AG04449 (cell line): ENCODE measurements around the gene CREB5.
"Not testable (repeated sequence)": the region's sequence is repeated elsewhere in the genome, so short reads cannot be mapped to it uniquely, and the experiment has no call there.

Experiments used
- CTCF ChIA-PET: fragments of 350-600 bp; formaldehyde crosslinking; extraction: SDS; loops from one replicate; lab custom pipeline; 2021; ENCODE audit warnings: antibody characterized with exemption; lab: Yijun Ruan, JAX
- POLR2A ChIA-PET: fragments of 400-600, 350-600 bp; formaldehyde crosslinking; extraction: SDS; loops from one replicate; lab custom pipeline; 2020; ENCODE audit warnings: antibody characterized with exemption, inconsistent platforms; lab: Yijun Ruan, JAX
- DNase-seq: peaks from one replicate; pipeline ENCODE4 v3.0.0-alpha.2; 2010; ENCODE audit warnings: low read depth, low spot score
- H3K4me3 ChIP-seq: 2 replicates; pipeline ENCODE4 v1.5.1; 2011; ENCODE audit warnings: low read depth, mild to moderate bottlenecking, control low read depth, low read length
- TF ChIP-seq, protein P1 (sequence below): IDR thresholded peaks from one replicate; pipeline ENCODE4 v1.5.1; 2011; ENCODE audit warnings: mild to moderate bottlenecking, moderate library complexity, low read length, control low read depth, inconsistent platforms; ENCODE audit not compliant: insufficient read depth; ENCODE audit errors: missing control alignments

Gene CREB5

DNA sequence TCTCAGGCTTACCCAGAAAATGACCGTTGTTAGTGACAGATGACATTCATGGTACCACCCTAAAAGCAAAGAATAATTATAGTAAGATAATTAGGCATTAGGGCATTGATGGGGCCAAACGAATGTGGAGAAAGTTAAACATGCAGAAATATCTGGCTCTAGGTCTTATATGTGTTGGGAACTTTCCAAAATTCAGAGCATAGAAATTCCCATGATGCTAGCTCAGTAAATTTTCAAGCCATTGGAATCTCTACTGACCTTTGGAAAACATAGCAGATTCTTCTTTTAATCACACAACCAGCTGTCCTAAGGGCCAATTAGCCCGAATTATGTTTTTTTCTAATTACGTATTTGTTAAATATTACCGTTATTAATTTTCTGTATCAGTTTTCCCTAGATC lies 136.1 kb downstream of the CREB5 start:
- ChIA-PET CTCF (interaction anchor here (2.9 kb wide), 1 partner anchor 12 kb away, joined by 8 read pairs; no protein-coding TSS in a partner anchor), POLR2A (no interaction called here)
- TF ChIP-seq, protein P1, sequence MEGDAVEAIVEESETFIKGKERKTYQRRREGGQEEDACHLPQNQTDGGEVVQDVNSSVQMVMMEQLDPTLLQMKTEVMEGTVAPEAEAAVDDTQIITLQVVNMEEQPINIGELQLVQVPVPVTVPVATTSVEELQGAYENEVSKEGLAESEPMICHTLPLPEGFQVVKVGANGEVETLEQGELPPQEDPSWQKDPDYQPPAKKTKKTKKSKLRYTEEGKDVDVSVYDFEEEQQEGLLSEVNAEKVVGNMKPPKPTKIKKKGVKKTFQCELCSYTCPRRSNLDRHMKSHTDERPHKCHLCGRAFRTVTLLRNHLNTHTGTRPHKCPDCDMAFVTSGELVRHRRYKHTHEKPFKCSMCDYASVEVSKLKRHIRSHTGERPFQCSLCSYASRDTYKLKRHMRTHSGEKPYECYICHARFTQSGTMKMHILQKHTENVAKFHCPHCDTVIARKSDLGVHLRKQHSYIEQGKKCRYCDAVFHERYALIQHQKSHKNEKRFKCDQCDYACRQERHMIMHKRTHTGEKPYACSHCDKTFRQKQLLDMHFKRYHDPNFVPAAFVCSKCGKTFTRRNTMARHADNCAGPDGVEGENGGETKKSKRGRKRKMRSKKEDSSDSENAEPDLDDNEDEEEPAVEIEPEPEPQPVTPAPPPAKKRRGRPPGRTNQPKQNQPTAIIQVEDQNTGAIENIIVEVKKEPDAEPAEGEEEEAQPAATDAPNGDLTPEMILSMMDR = no peak
- no peak overlapping the region for H3K4me3 ChIP-seq
- no peak for DNase-seq

DNA sequence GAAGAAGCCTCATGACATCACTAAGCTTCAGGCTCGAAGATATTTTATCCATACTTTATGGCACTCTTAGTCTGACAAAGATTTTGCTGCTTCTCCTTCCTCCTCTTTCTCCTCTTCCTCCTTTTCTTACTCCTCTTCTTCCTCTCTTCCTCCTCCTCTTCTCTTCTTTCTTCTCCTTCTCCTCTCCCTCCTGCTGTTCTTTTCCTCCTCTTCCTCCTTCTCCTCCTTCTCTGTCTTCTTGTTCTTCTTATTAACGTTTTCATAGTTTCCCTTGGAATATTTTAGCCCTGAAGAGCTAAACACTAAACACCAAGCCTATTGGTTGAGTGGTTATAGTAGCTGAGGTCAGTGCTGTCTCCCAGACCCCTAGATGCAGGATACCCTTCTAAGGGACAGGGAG lies 137.7 kb downstream of the CREB5 start:
- POLR2A ChIA-PET = no interaction called here
- DNase-seq = no peak
- TF ChIP-seq, protein P1 = no peak
- CTCF ChIA-PET = no interaction called here
- H3K4me3 ChIP-seq = no peak overlapping the region

DNA sequence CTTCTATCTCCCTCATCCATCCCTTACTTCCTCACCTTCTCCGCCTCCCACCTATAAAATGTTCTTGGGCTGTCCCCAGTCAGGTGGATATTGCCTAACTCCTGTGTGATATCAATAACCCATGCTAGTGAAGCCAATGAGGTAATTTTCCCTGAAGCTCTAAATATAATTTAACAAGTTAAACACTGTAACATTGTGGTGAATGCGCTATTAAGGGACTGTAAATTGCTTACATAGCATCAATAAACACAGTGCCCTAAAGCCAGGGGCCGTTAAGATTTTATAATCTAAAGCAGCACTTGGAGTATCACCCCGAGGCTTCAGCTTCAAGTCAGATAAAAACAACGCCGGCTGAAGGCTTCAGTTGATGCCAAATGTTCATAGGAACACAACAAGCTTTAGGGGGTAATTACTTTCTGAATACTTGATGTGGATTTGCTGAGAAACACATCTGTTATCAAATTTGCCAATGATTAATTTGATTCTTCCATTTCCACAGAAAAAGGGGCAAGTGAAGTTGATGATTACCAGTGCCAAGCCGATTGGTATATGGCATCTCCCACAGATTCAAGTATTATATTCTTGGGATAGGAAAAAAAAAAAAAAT lies 138.4 kb downstream of the CREB5 start:
- H3K4me3 ChIP-seq = no peak overlapping the region
- CTCF ChIA-PET = interaction anchor here (1.0 kb wide), 1 partner anchor 11 kb away, joined by 3 read pairs; no protein-coding TSS in a partner anchor
- TF ChIP-seq, protein P1 = no peak
- POLR2A ChIA-PET = no interaction called here
- no peak for DNase-seq

DNA sequence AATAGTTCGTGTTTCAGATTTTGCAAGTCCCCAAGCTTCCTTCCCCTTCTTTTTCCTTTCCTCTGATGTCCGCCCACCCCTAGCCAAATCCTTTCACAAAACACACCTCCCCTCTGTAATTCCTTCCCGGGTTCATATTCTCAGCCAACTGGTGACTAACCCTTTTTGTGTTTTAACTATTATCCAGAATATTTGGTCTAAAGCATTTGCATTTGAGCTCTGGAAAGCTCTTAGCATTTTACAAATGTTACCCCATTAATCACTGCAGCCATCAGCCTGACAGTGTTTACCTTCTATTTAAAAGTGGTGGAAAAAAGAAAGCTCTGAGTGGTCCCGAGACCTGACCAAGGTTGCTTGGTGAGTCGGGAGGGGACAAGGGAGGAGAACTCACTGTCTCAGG lies 139.0 kb downstream of the CREB5 start:
- DNase-seq = no peak
- CTCF ChIA-PET = interaction anchor here (1.0 kb wide), 1 partner anchor 11 kb away, joined by 3 read pairs; no protein-coding TSS in a partner anchor
- TF ChIP-seq, protein P1 = no peak
- no peak overlapping the region for H3K4me3 ChIP-seq
- POLR2A ChIA-PET = no interaction called here

DNA sequence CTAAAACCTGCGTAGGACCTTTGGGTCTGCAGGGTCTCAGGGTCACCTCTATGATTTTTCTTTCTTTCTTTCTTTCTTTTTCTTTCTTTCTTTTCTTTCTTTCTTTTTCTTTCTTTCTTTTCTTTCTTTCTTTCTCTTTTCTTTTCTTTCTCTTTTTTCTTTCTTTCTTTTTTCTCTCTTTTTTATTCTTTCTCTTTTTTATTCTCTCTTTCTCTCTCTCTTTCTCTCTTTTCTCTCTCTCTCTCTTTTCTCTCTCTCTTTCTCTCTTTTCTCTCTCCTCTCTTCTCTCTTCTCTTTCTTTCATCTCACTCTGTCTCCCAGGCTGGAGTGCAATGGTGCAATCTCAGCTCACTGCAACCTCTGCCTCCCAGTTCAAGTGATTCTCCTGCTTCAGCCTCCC lies 139.4 kb downstream of the CREB5 start:
- POLR2A ChIA-PET, H3K4me3 ChIP-seq, CTCF ChIA-PET, DNase-seq: not testable (repeated sequence)

DNA sequence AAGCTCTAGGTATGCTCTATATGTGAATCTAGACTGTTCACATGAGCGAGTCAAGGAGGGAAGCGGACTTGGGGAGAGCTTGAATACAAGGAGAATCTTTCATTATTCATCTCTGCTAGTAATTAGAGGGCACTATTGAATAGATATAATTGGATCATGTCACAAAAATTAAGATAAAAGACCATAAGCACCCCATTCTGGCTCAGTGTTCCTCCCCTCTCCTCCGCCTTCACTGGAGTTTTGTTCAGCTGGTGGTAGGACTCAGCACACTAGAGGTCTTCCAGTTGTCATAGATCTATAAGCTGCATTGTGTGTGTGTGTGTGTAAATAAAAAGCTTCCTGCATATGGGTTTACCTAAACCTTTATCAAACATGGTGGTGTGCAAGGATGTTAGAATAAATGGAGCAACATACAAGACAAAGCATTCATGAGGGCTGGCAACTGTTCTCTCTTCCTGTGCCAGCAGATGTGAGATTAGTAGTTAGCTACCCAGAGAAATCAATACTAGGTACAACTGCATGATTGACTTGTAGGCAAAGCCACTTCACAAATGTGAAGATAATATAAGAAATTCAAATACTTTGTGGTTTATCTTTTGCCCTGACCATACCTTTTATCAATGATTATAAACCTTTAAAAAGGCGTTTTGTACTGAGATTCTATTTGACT lies 142.6 kb downstream of the CREB5 start:
- ChIA-PET CTCF (no interaction called here), POLR2A (no interaction called here)
- TF ChIP-seq, protein P1 = no peak
- H3K4me3 ChIP-seq = no peak overlapping the region
- no peak for DNase-seq

DNA sequence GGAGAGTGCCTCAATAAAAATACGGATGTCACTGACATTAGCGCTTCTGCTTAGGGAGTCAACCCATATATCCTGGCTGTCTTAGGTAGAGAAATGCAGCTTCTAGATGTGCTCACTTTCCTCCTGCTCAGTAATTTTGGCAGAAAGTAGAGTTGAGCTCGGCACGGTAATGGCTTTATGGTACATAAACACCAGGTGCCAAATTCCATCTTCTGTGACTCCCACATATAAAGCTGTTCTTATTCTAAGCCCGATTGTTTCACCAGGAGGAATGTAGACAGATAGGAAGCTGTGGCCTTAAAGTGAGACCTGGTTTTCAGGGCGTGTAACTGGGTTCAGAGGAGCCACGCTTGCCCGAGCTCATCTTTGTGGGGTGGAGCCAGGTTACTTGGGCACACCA lies 143.7 kb downstream of the CREB5 start:
- no peak overlapping the region for H3K4me3 ChIP-seq
- POLR2A ChIA-PET = no interaction called here
- DNase-seq = no peak
- TF ChIP-seq, protein P1 = no peak
- CTCF ChIA-PET = interaction anchor here (0.9 kb wide), 1 partner anchor 9 kb away, joined by 3 read pairs; no protein-coding TSS in a partner anchor
